NCI-H187 treated with DMSO at 0.1 percent for 48 hours (cell line): Measurements from ENCODE around the gene PPM1E.

Experiments used
- DNase-seq: peaks from one replicate; lab custom pipeline; 2025; lab: John Stamatoyannopoulos, UW

Gene PPM1E

GRCh38 chr17:58996968-58997367 is 241.3 kb downstream of the PPM1E start:
- DNase-seq, result no peak

- DNase-seq, result no peak
These were observed 242.3 kb downstream of the PPM1E start for GRCh38 chr17:58997756-58998553.

GRCh38 chr17:58998871-58999270 is 243.2 kb downstream of the PPM1E start:
- no peak for DNase-seq

- no peak for DNase-seq
These were observed 243.8 kb downstream of the PPM1E start for GRCh38 chr17:58999500-58999899.

GRCh38 chr17:59000022-59000421 is 244.4 kb downstream of the PPM1E start:
- no peak for DNase-seq

- no peak for DNase-seq
These were observed 245.6 kb downstream of the PPM1E start for GRCh38 chr17:59001158-59001814.

- DNase-seq, result no peak
These were observed 246.5 kb downstream of the PPM1E start for GRCh38 chr17:59002126-59002525.

GRCh38 chr17:59002848-59003247 is 247.2 kb downstream of the PPM1E start:
- DNase-seq, result no peak

GRCh38 chr17:59003860-59004259 is 248.2 kb downstream of the PPM1E start:
- DNase-seq, result no peak

- DNase-seq, result no peak
These were observed 248.9 kb downstream of the PPM1E start for GRCh38 chr17:59004338-59005111.

- DNase-seq, result no peak
These were observed 252.3 kb downstream of the PPM1E start for GRCh38 chr17:59007995-59008394.

- DNase-seq, result no peak
These were observed 253.1 kb downstream of the PPM1E start for GRCh38 chr17:59008737-59009136.

GRCh38 chr17:59010026-59010425 is 254.4 kb downstream of the PPM1E start:
- DNase-seq, result no peak

GRCh38 chr17:59011975-59012374 is 256.3 kb downstream of the PPM1E start:
- DNase-seq, result no peak

- DNase-seq, result no peak
These were observed 262.4 kb downstream of the PPM1E start for GRCh38 chr17:59018019-59018418.

GRCh38 chr17:59024916-59025315 is 269.3 kb downstream of the PPM1E start:
- no peak for DNase-seq

GRCh38 chr17:59026176-59026939 is 270.7 kb downstream of the PPM1E start:
- no peak for DNase-seq

GRCh38 chr17:59027750-59028149 is 272.1 kb downstream of the PPM1E start:
- no peak for DNase-seq

GRCh38 chr17:59028328-59028727 is 272.7 kb downstream of the PPM1E start:
- no peak for DNase-seq

- no peak for DNase-seq
These were observed 275.2 kb downstream of the PPM1E start for GRCh38 chr17:59030811-59031210.
